Body of pancreas (tissue), 4 donors: ENCODE measurements around the gene SETD7.

Source experiments
- CTCF ChIP-seq, 7 experiments: fragments of 450-650 bp in 4 of 7; fragments of 200-600 bp in 3 of 7; sonication (generic) in 3 of 7; IDR thresholded peaks; one replicate each; pipeline ENCODE4 v1.5.1; 2016 to 2019; ENCODE audit warnings: antibody characterized with exemption in 7 of 7
- POLR2A ChIP-seq, 3 donors: fragments of 450-650 bp; IDR thresholded peaks; one replicate each; pipeline ENCODE4 v1.6.1; 2016; ENCODE audit warnings: antibody characterized with exemption in 3 of 3, mild to moderate bottlenecking in 2 of 3

GRCh38 chr4:139506774-139507173 is 49.2 kb downstream of the SETD7 start:
- no peak for TF ChIP-seq CTCF (IDR thresholded peaks at IDR 0.05)
- no peak for TF ChIP-seq POLR2A (IDR thresholded peaks at IDR 0.05)
